Measurements from ENCODE around the gene SLC25A30. TPM values are rescaled to one million over a fixed set of nuclear protein-coding genes. Genes with fewer than 3 reads are reported as not detected.

SLC25A30 gene
- total and polyA plus RNA-seq, 2 donors (not counting 1 experiment from before 2014, with no cell fraction given) = 11.2 to 16.9 TPM

DNA sequence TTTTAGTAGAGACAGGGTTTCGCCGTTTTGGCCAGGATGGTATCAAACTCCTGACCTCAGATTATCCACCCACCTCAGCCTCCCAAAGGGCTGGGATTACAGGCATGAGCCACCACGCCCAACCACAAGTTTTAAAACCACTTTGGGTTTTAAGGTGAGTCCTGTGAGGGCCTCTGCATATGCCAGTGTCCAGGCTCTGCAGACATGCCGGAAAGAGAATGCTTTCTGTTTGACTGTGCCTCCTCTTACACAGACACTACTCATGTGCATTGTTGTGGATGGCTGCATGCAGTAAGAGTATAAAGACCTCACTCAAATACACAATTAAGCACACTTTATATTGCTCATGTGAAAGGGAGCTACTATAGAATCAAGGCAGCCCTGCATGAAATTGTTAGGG is 20.8 kb upstream of the SLC25A30 start:
- 90% methylated on average over 1 of the region's 4 CpGs for WGBS (ENCODE audit: insufficient coverage)
- H3K27ac Mint-ChIP-seq = no peak overlapping the region

DNA sequence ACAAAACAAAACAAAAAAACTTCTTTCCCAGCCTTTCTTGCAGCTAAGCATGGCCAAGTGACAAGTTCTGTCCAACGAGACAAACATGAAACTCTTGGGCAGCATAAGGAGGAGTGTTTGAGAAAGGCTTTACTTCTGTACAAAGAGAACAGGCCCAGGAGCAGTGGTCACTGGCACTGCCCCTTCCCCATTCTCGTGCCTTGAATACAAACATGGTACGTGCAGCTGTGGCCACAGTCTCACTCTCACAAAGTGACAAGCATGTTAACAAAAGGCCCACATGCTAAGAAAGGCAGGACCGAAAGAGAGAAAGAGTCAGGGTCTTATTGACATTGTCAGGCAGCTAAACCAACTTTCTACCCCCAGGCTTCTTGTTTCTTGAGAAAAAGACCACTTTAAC is 19.8 kb upstream of the SLC25A30 start:
- peaks cover 4% of the 10 kb centered on the region in 2 donors for H3K4me1 ChIP-seq (ENCODE audit: control insufficient read depth in 2 of 2, insufficient read depth in 2 of 2, low read length in 2 of 2)
- no peaks in the 10 kb centered on the region for H3K79me2 ChIP-seq (ENCODE audit: control insufficient read depth, insufficient read depth, low read length)
- H3K27me3 ChIP-seq (replicated peaks in 1 of 4; ENCODE audit: control extremely low read depth in 1 of 4, control insufficient read depth in 3 of 4, insufficient read depth in 4 of 4, low read length in 3 of 4) = no peaks in the 10 kb centered on the region
- POLR2A ChIA-PET = no interaction called here
- no peaks in the 10 kb centered on the region for H3K9me3 ChIP-seq (ENCODE audit: control extremely low read depth in 1 of 3, control insufficient read depth in 2 of 3, insufficient read depth in 1 of 3, low read length in 2 of 3)
- H3K4me2 ChIP-seq (replicated peaks; ENCODE audit: low read depth, low read length, poor library complexity, severe bottlenecking) = no peak overlapping the region
- Mint-ChIP-seq H3K4me1 (peaks cover 7% of the 10 kb centered on the region), H3K9me3 (ENCODE audit: insufficient read depth) (no peaks in the 10 kb centered on the region), H3K4me3 (no peak overlapping the region), H3K27me3 (no peaks in the 10 kb centered on the region), H3K27ac (no peak overlapping the region)
- no peak for DNase-seq
- WGBS (ENCODE audit: insufficient coverage) = 86% methylated on average over 4 of the region's 4 CpGs
- ATAC-seq (ENCODE audit: low read depth) = no peak
- H3K27ac ChIP-seq (ENCODE audit: low read length in 2 of 2) = no peak overlapping the region
- intact Hi-C loops (cut with micrococcal nuclease) = no loop called here
- CTCF ChIA-PET = no interaction called here
- H3K9ac ChIP-seq (ENCODE audit: low read length) = no peak overlapping the region
- H2AFZ ChIP-seq (ENCODE audit: insufficient read depth, low read depth, low read length, poor library complexity, severe bottlenecking) = no peak overlapping the region
- no peaks in the 10 kb centered on the region for H3K36me3 ChIP-seq (replicated peaks in 1 of 2; ENCODE audit: control extremely low read depth in 1 of 2, control insufficient read depth in 1 of 2, extremely low read depth in 1 of 2, insufficient read depth in 2 of 2, low read length in 1 of 2)
- no peaks in the 10 kb centered on the region for H4K20me1 ChIP-seq (ENCODE audit: control insufficient read depth, insufficient read depth, low read length, poor library complexity, severe bottlenecking)
- no peak overlapping the region for H3K4me3 ChIP-seq (ENCODE audit: control extremely low read depth in 1 of 5, extremely low read depth in 1 of 5, insufficient read depth in 1 of 5, low read depth in 2 of 5, low read length in 4 of 5)
- TF ChIP-seq EZH2 (IDR thresholded peaks at IDR 0.05; ENCODE audit: borderline replicate concordance, insufficient read depth, low read depth, low read length, poor library complexity, severe bottlenecking) = no peak
- TF ChIP-seq, protein P1, sequence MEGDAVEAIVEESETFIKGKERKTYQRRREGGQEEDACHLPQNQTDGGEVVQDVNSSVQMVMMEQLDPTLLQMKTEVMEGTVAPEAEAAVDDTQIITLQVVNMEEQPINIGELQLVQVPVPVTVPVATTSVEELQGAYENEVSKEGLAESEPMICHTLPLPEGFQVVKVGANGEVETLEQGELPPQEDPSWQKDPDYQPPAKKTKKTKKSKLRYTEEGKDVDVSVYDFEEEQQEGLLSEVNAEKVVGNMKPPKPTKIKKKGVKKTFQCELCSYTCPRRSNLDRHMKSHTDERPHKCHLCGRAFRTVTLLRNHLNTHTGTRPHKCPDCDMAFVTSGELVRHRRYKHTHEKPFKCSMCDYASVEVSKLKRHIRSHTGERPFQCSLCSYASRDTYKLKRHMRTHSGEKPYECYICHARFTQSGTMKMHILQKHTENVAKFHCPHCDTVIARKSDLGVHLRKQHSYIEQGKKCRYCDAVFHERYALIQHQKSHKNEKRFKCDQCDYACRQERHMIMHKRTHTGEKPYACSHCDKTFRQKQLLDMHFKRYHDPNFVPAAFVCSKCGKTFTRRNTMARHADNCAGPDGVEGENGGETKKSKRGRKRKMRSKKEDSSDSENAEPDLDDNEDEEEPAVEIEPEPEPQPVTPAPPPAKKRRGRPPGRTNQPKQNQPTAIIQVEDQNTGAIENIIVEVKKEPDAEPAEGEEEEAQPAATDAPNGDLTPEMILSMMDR (IDR thresholded peaks at IDR 0.05) = no peak

More for the DNA sequence above, 20.8 kb upstream of the SLC25A30 start:
- ChIA-PET CTCF (no interaction called here), POLR2A (no interaction called here)
- Mint-ChIP-seq H3K4me1 (peaks cover 7% of the 10 kb centered on the region), H3K4me3 (no peak overlapping the region), H3K27me3 (peaks cover 4% of the 10 kb centered on the region), H3K9me3 (ENCODE audit: insufficient read depth) (no peaks in the 10 kb centered on the region)
- no peaks in the 10 kb centered on the region for H3K9me3 ChIP-seq (ENCODE audit: control extremely low read depth in 1 of 3, control insufficient read depth in 2 of 3, insufficient read depth in 1 of 3, low read length in 2 of 3)
- no peaks in the 10 kb centered on the region for H3K79me2 ChIP-seq (ENCODE audit: control insufficient read depth, insufficient read depth, low read length)
- no peaks in the 10 kb centered on the region for H3K36me3 ChIP-seq (replicated peaks in 1 of 2; ENCODE audit: control extremely low read depth in 1 of 2, control insufficient read depth in 1 of 2, extremely low read depth in 1 of 2, insufficient read depth in 2 of 2, low read length in 1 of 2)
- no peaks in the 10 kb centered on the region for H3K27me3 ChIP-seq (replicated peaks in 1 of 4; ENCODE audit: control extremely low read depth in 1 of 4, control insufficient read depth in 3 of 4, insufficient read depth in 4 of 4, low read length in 3 of 4)
- no peak overlapping the region for H3K4me3 ChIP-seq (ENCODE audit: control extremely low read depth in 1 of 5, extremely low read depth in 1 of 5, insufficient read depth in 1 of 5, low read depth in 2 of 5, low read length in 4 of 5)
- H3K4me2 ChIP-seq (replicated peaks; ENCODE audit: low read depth, low read length, poor library complexity, severe bottlenecking) = no peak overlapping the region
- no peak for TF ChIP-seq EZH2 (IDR thresholded peaks at IDR 0.05; ENCODE audit: borderline replicate concordance, insufficient read depth, low read depth, low read length, poor library complexity, severe bottlenecking)
- TF ChIP-seq, protein P1 (IDR thresholded peaks at IDR 0.05) = no peak
- peaks cover 4% of the 10 kb centered on the region in 2 donors for H3K4me1 ChIP-seq (ENCODE audit: control insufficient read depth in 2 of 2, insufficient read depth in 2 of 2, low read length in 2 of 2)
- intact Hi-C loops (cut with micrococcal nuclease) = no loop called here
- ATAC-seq (ENCODE audit: low read depth) = no peak
- no peak for DNase-seq
- no peak overlapping the region for H3K27ac ChIP-seq (ENCODE audit: low read length in 2 of 2)
- no peak overlapping the region for H2AFZ ChIP-seq (ENCODE audit: insufficient read depth, low read depth, low read length, poor library complexity, severe bottlenecking)
- H4K20me1 ChIP-seq (ENCODE audit: control insufficient read depth, insufficient read depth, low read length, poor library complexity, severe bottlenecking) = no peaks in the 10 kb centered on the region
- no peak overlapping the region for H3K9ac ChIP-seq (ENCODE audit: low read length)

All from B cell (primary cell).